ENCODE measurements around the gene IGHMBP2. TPM values are rescaled to one million over a fixed set of nuclear protein-coding genes. Genes with fewer than 3 reads are reported as not detected.

IGHMBP2 gene
- total RNA-seq, 4 donors from 2014 or later, result 25.2 to 195 (median 111) TPM

DNA sequence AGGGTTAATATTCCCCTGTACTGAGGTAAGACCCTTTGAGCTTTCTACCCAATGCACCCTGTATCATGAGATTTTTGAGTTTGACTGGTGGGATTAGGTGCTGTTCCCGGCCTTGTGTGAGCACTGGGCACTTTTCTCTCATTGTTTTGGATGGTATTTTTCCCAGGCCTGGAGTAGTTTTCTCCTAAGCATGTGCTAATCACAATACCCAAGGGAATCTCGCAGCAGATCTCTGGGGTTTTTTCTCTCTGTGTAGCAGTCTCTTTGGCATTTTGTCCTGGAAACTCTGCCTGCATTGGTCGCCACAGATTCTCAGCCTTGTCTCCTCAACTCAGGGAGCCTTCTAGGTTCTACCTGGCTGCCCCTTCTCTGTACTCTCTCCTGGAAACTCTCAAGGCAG lies 19.9 kb downstream of the IGHMBP2 start:
- no peak for TF ChIP-seq EP300 (IDR thresholded peaks at IDR 0.05; ENCODE audit: low read depth)
- TF ChIP-seq, protein P1, sequence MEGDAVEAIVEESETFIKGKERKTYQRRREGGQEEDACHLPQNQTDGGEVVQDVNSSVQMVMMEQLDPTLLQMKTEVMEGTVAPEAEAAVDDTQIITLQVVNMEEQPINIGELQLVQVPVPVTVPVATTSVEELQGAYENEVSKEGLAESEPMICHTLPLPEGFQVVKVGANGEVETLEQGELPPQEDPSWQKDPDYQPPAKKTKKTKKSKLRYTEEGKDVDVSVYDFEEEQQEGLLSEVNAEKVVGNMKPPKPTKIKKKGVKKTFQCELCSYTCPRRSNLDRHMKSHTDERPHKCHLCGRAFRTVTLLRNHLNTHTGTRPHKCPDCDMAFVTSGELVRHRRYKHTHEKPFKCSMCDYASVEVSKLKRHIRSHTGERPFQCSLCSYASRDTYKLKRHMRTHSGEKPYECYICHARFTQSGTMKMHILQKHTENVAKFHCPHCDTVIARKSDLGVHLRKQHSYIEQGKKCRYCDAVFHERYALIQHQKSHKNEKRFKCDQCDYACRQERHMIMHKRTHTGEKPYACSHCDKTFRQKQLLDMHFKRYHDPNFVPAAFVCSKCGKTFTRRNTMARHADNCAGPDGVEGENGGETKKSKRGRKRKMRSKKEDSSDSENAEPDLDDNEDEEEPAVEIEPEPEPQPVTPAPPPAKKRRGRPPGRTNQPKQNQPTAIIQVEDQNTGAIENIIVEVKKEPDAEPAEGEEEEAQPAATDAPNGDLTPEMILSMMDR (IDR thresholded peaks at IDR 0.05), result no peak
- TF ChIP-seq POLR2AphosphoS5 (IDR thresholded peaks at IDR 0.05), result no peak
- TF ChIP-seq POLR2A (IDR thresholded peaks at IDR 0.05), result no peak
- H3K4me1 ChIP-seq, result peaks cover 0 to 13% (median 12%) of the 10 kb centered on the region in 4 donors
- H3K27me3 ChIP-seq, result no peaks in the 10 kb centered on the region
- H3K4me3 ChIP-seq, result no peak overlapping the region
- DNase-seq, result no peak
- peak overlapping the region; percentile 59 to 77 (median 74) for H3K27ac ChIP-seq
- peaks cover 16 to 17% of the 10 kb centered on the region in 2 donors for H3K9me3 ChIP-seq
- WGBS, 2 donors (ENCODE audit: low coverage in 1 of 2), result 86 to 100% methylated on average over 1 to 3 of the region's 3 CpGs
- intact Hi-C loops (cut with DNase I; ENCODE audit: low total_unique reads), result no loop called here
- in situ Hi-C loops (cut with MboI; ENCODE audit: low pct_ligation_motif_present in 1 of 4, low pct_unique_long_range_greater_than_20kb in 1 of 4, low sequenced_read_pairs in 3 of 4), result no loop called here
- H3K36me3 ChIP-seq, result peaks cover 0 to 61% (median 17%) of the 10 kb centered on the region in 4 donors

GRCh38 chr11:68924073-68924925 lies 20.6 kb downstream of the IGHMBP2 start:
- WGBS, 2 donors (ENCODE audit: low coverage in 1 of 2), result 86% methylated on average over 10 of the region's 10 CpGs; no CpG with 5 or more reads in 1 of the 2 donors
- intact Hi-C loops (cut with DNase I; ENCODE audit: low total_unique reads) (no loop called here), in situ Hi-C loops (cut with MboI; ENCODE audit: low pct_ligation_motif_present in 1 of 4, low pct_unique_long_range_greater_than_20kb in 1 of 4, low sequenced_read_pairs in 3 of 4) (no loop called here)
- peak overlapping the region; percentile 59 to 77 (median 74) for H3K27ac ChIP-seq
- peaks cover 0 to 57% (median 20%) of the 10 kb centered on the region in 4 donors for H3K36me3 ChIP-seq
- TF ChIP-seq POLR2AphosphoS5 (IDR thresholded peaks at IDR 0.05), result no peak
- TF ChIP-seq POLR2A (IDR thresholded peaks at IDR 0.05), result no peak
- TF ChIP-seq, protein P1 (IDR thresholded peaks at IDR 0.05), result no peak
- no peak for TF ChIP-seq EP300 (IDR thresholded peaks at IDR 0.05; ENCODE audit: low read depth)
- H3K9me3 ChIP-seq, result peaks cover 16 to 17% of the 10 kb centered on the region in 2 donors
- H3K4me3 ChIP-seq, result no peak overlapping the region
- DNase-seq, result no peak
- H3K27me3 ChIP-seq, result no peaks in the 10 kb centered on the region
- peaks cover 0 to 18% (median 12%) of the 10 kb centered on the region in 4 donors for H3K4me1 ChIP-seq

DNA sequence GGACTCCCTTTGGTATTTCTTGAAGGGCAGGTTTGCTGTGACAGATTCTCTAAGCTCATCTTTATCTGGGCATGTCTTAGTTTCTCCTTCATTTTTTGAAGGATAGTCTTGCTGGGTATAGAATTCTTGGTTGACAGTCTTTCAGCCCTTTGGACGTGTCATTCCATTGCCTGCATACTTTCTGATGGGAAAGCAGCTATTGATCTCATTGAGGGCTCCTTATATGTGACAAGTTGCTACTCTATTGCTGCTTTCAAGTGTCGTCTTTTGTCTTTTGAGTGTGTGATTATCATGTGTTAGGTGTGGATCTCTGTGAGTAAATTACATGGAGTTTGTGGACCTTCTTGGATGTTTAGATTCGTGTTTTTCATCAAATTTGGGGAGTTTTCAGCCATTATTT lies 21.9 kb downstream of the IGHMBP2 start:
- in situ Hi-C loops (cut with MboI; ENCODE audit: low pct_ligation_motif_present in 1 of 4, low pct_unique_long_range_greater_than_20kb in 1 of 4, low sequenced_read_pairs in 3 of 4), result no loop called here

More for the DNA sequence above, 21.9 kb downstream of the IGHMBP2 start:
- no peak for DNase-seq
- peaks cover 0 to 53% (median 24%) of the 10 kb centered on the region in 4 donors for H3K36me3 ChIP-seq
- no peak overlapping the region for H3K4me3 ChIP-seq
- TF ChIP-seq EP300 (IDR thresholded peaks at IDR 0.05; ENCODE audit: low read depth) (no peak), POLR2AphosphoS5 (IDR thresholded peaks at IDR 0.05) (no peak), POLR2A (IDR thresholded peaks at IDR 0.05) (no peak)
- TF ChIP-seq, protein P1 (IDR thresholded peaks at IDR 0.05), result no peak
- H3K27ac ChIP-seq, result peak overlapping the region in 3 of 4 donors; percentile 72 to 77 (median 77)
- peaks cover 16 to 17% of the 10 kb centered on the region in 2 donors for H3K9me3 ChIP-seq
- intact Hi-C loops (cut with DNase I; ENCODE audit: low total_unique reads), result loop anchor here (5.0 kb wide), 1 partner anchor 82 kb away; no protein-coding TSS in a partner anchor
- peaks cover 0 to 18% (median 12%) of the 10 kb centered on the region in 4 donors for H3K4me1 ChIP-seq
- 79 to 94% methylated on average over 3 of the region's 3 CpGs for WGBS, 2 donors (ENCODE audit: low coverage in 1 of 2)
- H3K27me3 ChIP-seq, result no peaks in the 10 kb centered on the region
